HS-5 (cell line): ENCODE results near the gene DEFB121.

ENCODE experiments used
- DNase-seq: peaks from one replicate; pipeline ENCODE4 v3.0.0-alpha.2; 2012; ENCODE audit warnings: low read depth

Gene DEFB121

GRCh38 chr20:31363295-31363694, 42.7 kb downstream of the DEFB121 start:
- no peak for DNase-seq

GRCh38 chr20:31355981-31356380, 50.0 kb downstream of the DEFB121 start:
- DNase-seq = no peak
